Kidney (tissue), 14 donors: ENCODE data around the gene NRXN3. TPM values are rescaled to one million over a fixed set of nuclear protein-coding genes. Genes with fewer than 3 reads are reported as not detected.

Source experiments
- DNase-seq, 5 donors: peaks; one replicate each; pipeline ENCODE4 v3.0.0-alpha.2; 2013 to 2020
- FAIRE-seq: peaks from 2 replicates; lab custom pipeline; 2012; peaks lifted over from hg19 to GRCh38; lab: Jason Lieb, UNC
- H3K27ac ChIP-seq, 2 donors: one replicate each; pipeline ENCODE4 v1.7.0; 2013; ENCODE audit warnings: low read depth in 2 of 2, low read length in 2 of 2, inconsistent platforms in 1 of 2
- H3K27me3 ChIP-seq: one replicate; pipeline ENCODE4 v1.7.1; 2013; ENCODE audit warnings: low read length, inconsistent platforms; ENCODE audit not compliant: control insufficient read depth, insufficient read depth
- H3K36me3 ChIP-seq, 3 donors: one replicate each; pipeline versions ENCODE4 v1.7.0 to v1.7.1; 2013; ENCODE audit warnings: low read length in 3 of 3, control low read depth in 1 of 3, inconsistent platforms in 1 of 3; ENCODE audit not compliant: insufficient read depth in 3 of 3, control insufficient read depth in 2 of 3
- H3K4me1 ChIP-seq, 3 donors: one replicate each; pipeline versions ENCODE4 v1.7.0 to v1.7.1; 2013; ENCODE audit warnings: low read length in 3 of 3, inconsistent platforms in 1 of 3, low read depth in 1 of 3; ENCODE audit not compliant: control insufficient read depth in 2 of 3, insufficient read depth in 2 of 3
- H3K4me3 ChIP-seq, 3 donors: one replicate each; pipeline versions ENCODE4 v1.7.0 to v1.8.1; 2013; ENCODE audit warnings: low read length in 3 of 3, control low read depth in 1 of 3, inconsistent platforms in 1 of 3
- H3K9ac ChIP-seq, 3 donors: one replicate each; pipeline versions ENCODE4 v1.7.0 to v1.7.1; 2013; ENCODE audit warnings: low read length in 3 of 3, control low read depth in 1 of 3, inconsistent platforms in 1 of 3
- H3K9me3 ChIP-seq, 3 donors: one replicate each; pipeline versions ENCODE4 v1.7.0 to v1.7.1; 2013; ENCODE audit warnings: low read length in 3 of 3, control low read depth in 1 of 3, inconsistent platforms in 1 of 3; ENCODE audit not compliant: control insufficient read depth in 2 of 3, insufficient read depth in 1 of 3
- intact Hi-C: fragments of 100-400 bp; cut with DNase I; formaldehyde crosslinking; loops from one replicate; pipeline ENCODE4 v1.11.1; 2022
- polyA plus RNA-seq: library from polyadenylated mRNA; stranded (reverse); fragments of 350-450 nt; fragmentation: Illumina TruSeq; extraction: RNeasy Lipid Tissue Mini Kit (QIAGEN cat#74804); gene quantifications from one replicate; pipeline ENCODE4 v1.2.3, GENCODE V29; 2014; ENCODE audit warnings: low read depth, low replicate concordance; ENCODE audit not compliant: insufficient read depth
- total RNA-seq: library from RNA; stranded (reverse); fragmentation: NEBNext Ultra II Directional; extraction: Animal tissue kit (Norgen Biotek cat#: 25700); gene quantifications from one replicate; pipeline ENCODE4 v1.2.1, GENCODE V29; 2021
- TF ChIP-seq, protein P1 (sequence below): IDR thresholded peaks from 3 replicates; pipeline ENCODE4 v1.5.1; 2012; ENCODE audit warnings: mild to moderate bottlenecking, moderate library complexity, borderline replicate concordance; ENCODE audit not compliant: insufficient read depth; ENCODE audit errors: extremely low read depth
- donor health status: control.
- donor health status: control.
- donor health status: control.
- donor health status: control.
- donor health status: control.
- donor health status: DM: yes; HTN: yes; CAD: no.
- donor health status: Normal renal cell carcinoma (clear cell type).

NRXN3 gene
- total and polyA plus RNA-seq, 2 donors from 2014 or later = 1.5 to 2.4 TPM

DNA sequence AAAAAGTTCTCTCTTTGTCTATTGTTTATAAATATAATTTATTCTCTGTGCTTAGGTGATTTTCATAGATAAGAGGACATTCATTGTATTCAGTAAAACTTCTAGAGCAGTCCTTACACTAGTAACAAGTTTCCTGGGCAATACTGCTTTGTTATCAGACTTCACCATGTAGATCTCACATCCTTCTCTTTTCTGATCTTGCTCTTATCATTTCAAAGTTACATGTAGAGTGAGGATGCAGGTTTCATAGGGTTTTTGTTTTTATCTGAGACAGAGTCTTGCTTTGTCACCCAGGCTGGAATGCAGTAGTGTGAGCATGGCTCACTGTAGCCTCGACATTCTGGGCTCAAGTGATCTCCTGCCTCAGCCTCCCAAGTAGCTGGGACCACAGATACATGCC is 1251.6 kb downstream of the NRXN3 start:
- intact Hi-C loops = no loop called here

DNA sequence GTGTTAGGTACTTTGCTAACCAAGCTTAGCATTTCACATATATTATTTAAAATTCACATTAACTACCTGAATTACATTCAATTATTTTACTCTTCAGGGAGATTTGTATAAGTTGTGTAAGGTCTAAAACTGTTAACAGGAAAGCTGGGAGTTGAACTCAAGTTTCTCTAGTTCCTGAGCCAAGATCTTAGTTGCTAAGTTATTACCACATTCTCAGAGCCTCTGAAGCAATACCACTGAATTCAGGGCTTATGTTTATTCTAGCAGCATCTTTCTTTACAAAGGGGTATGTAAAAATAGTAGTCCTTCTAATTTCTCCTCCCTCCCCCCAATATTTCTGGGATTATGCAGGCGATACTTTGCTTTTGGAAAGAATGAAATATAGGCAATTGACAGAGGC is 1254.3 kb downstream of the NRXN3 start:
- Histone ChIP-seq H3K36me3 (no peaks in the 10 kb centered on the region), H3K4me1 (no peaks in the 10 kb centered on the region), H3K9ac (no peak overlapping the region), H3K4me3 (no peak overlapping the region), H3K9me3 (no peaks in the 10 kb centered on the region), H3K27me3 (no peaks in the 10 kb centered on the region), H3K27ac (no peak overlapping the region)
- FAIRE-seq = no peak
- intact Hi-C loops = no loop called here
- TF ChIP-seq, protein P1, sequence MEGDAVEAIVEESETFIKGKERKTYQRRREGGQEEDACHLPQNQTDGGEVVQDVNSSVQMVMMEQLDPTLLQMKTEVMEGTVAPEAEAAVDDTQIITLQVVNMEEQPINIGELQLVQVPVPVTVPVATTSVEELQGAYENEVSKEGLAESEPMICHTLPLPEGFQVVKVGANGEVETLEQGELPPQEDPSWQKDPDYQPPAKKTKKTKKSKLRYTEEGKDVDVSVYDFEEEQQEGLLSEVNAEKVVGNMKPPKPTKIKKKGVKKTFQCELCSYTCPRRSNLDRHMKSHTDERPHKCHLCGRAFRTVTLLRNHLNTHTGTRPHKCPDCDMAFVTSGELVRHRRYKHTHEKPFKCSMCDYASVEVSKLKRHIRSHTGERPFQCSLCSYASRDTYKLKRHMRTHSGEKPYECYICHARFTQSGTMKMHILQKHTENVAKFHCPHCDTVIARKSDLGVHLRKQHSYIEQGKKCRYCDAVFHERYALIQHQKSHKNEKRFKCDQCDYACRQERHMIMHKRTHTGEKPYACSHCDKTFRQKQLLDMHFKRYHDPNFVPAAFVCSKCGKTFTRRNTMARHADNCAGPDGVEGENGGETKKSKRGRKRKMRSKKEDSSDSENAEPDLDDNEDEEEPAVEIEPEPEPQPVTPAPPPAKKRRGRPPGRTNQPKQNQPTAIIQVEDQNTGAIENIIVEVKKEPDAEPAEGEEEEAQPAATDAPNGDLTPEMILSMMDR = no peak
- no peak for DNase-seq

More for the DNA sequence above, 1251.6 kb downstream of the NRXN3 start:
- no peaks in the 10 kb centered on the region for H3K9me3 ChIP-seq
- H3K4me1 ChIP-seq = no peaks in the 10 kb centered on the region
- H3K9ac ChIP-seq = no peak overlapping the region
- DNase-seq = no peak
- H3K4me3 ChIP-seq = no peak overlapping the region
- no peak overlapping the region for H3K27ac ChIP-seq
- TF ChIP-seq, protein P1 = no peak
- no peaks in the 10 kb centered on the region for H3K27me3 ChIP-seq
- FAIRE-seq = no peak
- H3K36me3 ChIP-seq = no peaks in the 10 kb centered on the region

DNA sequence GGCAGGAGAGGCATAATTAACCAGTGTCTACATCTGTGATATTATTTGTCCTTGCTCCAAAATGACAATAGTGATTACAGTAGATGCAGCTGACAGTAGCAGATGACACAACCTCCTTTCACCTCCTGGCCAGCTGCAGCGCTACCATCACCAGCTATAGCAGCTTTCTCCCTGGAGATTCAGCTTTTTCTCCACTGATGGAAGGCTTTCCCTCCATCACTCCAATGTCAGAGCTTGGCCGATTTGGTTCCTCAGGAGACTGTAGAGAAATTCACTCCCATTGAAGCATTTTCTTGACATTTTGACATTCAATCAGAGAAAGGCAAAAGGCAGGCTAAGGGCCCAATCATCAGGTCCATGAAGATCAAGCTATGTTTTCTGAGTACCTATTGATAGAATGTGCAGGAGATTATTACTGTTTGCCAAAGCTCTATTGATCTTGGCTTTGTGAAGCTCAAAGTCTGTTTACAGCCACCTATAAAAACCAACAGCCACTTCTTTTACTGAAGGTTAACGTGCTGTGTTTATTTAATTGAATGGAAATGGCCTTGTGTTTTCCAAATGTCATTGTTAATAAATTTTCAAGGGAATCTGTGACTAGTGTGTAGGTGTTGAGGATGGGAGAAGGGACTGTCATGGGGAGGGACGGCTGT is 1256.1 kb downstream of the NRXN3 start:
- no peak overlapping the region for H3K4me3 ChIP-seq
- TF ChIP-seq, protein P1 = no peak
- no peaks in the 10 kb centered on the region for H3K4me1 ChIP-seq
- H3K9me3 ChIP-seq = no peaks in the 10 kb centered on the region
- H3K27ac ChIP-seq = no peak overlapping the region
- intact Hi-C loops = no loop called here
- no peak for FAIRE-seq
- no peak for DNase-seq
- no peaks in the 10 kb centered on the region for H3K36me3 ChIP-seq
- H3K9ac ChIP-seq = no peak overlapping the region
- no peaks in the 10 kb centered on the region for H3K27me3 ChIP-seq

GRCh38 chr14:79432640-79433039 is 1262.5 kb downstream of the NRXN3 start:
- no peaks in the 10 kb centered on the region for H3K36me3 ChIP-seq
- H3K4me3 ChIP-seq = no peak overlapping the region
- FAIRE-seq = no peak
- intact Hi-C loops = no loop called here
- TF ChIP-seq, protein P1 = no peak
- H3K9me3 ChIP-seq = no peaks in the 10 kb centered on the region
- H3K27ac ChIP-seq = no peak overlapping the region
- H3K27me3 ChIP-seq = no peaks in the 10 kb centered on the region
- H3K9ac ChIP-seq = no peak overlapping the region
- H3K4me1 ChIP-seq = no peaks in the 10 kb centered on the region
- no peak for DNase-seq
